B cell (primary cell): ENCODE measurements around the gene CDC42EP4. TPM values are rescaled to one million over a fixed set of nuclear protein-coding genes. Genes with fewer than 3 reads are reported as not detected.

Experiments used
- ATAC-seq: fragments of 200-7000 bp; cut with Tn5 transposase; one replicate; pipeline ENCODE4 v1.10.0; 2021; ENCODE audit warnings: low read depth, mild to moderate bottlenecking, moderate number of reproducible peaks, moderate library complexity
- CTCF ChIA-PET: fragments of 350-600 bp; sonication (Branson Sonifier 250); formaldehyde crosslinking; loops from one replicate; lab custom pipeline; 2021; ENCODE audit warnings: antibody characterized with exemption, inconsistent platforms; lab: Charles Lee
- POLR2A ChIA-PET: fragments of 350-600 bp; sonication (Branson Sonifier 250); formaldehyde crosslinking; loops from one replicate; lab custom pipeline; 2021; ENCODE audit warnings: antibody characterized with exemption; lab: Charles Lee
- DNase-seq: peaks from one replicate; pipeline ENCODE4 v3.0.0; 2013
- H2AFZ ChIP-seq: 2 replicates; pipeline ENCODE4 v1.6.1; 2012; ENCODE audit warnings: mild to moderate bottlenecking, low read depth, low read length; ENCODE audit not compliant: insufficient read depth, poor library complexity, severe bottlenecking
- H3K27ac ChIP-seq, 2 donors: 1 replicate in 1 of 2; 2 replicates in 1 of 2; pipeline ENCODE4 v1.5.1; 2012 to 2013; ENCODE audit warnings: low read length in 2 of 2, mild to moderate bottlenecking in 2 of 2, moderate library complexity in 1 of 2
- H3K27me3 ChIP-seq, 4 experiments: fragments of 200-600 bp in 1 of 4; sonication (generic) in 1 of 4; replicated peaks in 1 of 4; 1 replicate in 2 of 4; 2 replicates in 2 of 4; pipeline versions ENCODE4 v1.6.1 to v1.7.0; 2013 to 2016; ENCODE audit warnings: low read length in 3 of 4, mild to moderate bottlenecking in 2 of 4, mixed read lengths in 1 of 4, moderate library complexity in 1 of 4; ENCODE audit not compliant: insufficient read depth in 4 of 4, control insufficient read depth in 3 of 4; ENCODE audit errors: control extremely low read depth in 1 of 4
- H3K36me3 ChIP-seq, 2 experiments: replicated peaks in 1 of 2; 1 replicate in 1 of 2; 2 replicates in 1 of 2; pipeline versions ENCODE4 v1.6.1 to v1.7.1; 2013; ENCODE audit warnings: low read length in 1 of 2; ENCODE audit not compliant: insufficient read depth in 2 of 2, control insufficient read depth in 1 of 2; ENCODE audit errors: control extremely low read depth in 1 of 2, extremely low read depth in 1 of 2
- H3K4me1 ChIP-seq, 2 donors: fragments of 200-600 bp in 1 of 2; sonication (generic) in 1 of 2; 1 replicate in 1 of 2; 2 replicates in 1 of 2; pipeline versions ENCODE4 v1.5.1 to v1.6.1; 2013 to 2017; ENCODE audit warnings: low read length in 2 of 2; ENCODE audit not compliant: control insufficient read depth in 2 of 2, insufficient read depth in 2 of 2
- H3K4me2 ChIP-seq: replicated peaks from 2 replicates; pipeline ENCODE3; 2012; ENCODE audit warnings: mild to moderate bottlenecking, low read depth, low read length; ENCODE audit not compliant: poor library complexity, severe bottlenecking
- H3K4me3 ChIP-seq, 5 experiments: fragments of 200-600 bp in 1 of 5; sonication (generic) in 1 of 5; 1 replicate in 3 of 5; 2 replicates in 2 of 5; pipeline versions ENCODE4 v1.5.1 to v1.7.0; 2011 to 2016; ENCODE audit warnings: low read length in 4 of 5, mild to moderate bottlenecking in 4 of 5, low read depth in 2 of 5, control low read depth in 1 of 5, moderate library complexity in 1 of 5; ENCODE audit not compliant: insufficient read depth in 1 of 5; ENCODE audit errors: control extremely low read depth in 1 of 5, extremely low read depth in 1 of 5
- H3K79me2 ChIP-seq: fragments of 200-600 bp; sonication (generic); one replicate; pipeline ENCODE4 v1.6.0; 2016; ENCODE audit warnings: low read length; ENCODE audit not compliant: control insufficient read depth, insufficient read depth
- H3K9ac ChIP-seq: fragments of 200-600 bp; sonication (generic); 2 replicates; pipeline ENCODE4 v1.6.1; 2017; ENCODE audit warnings: mild to moderate bottlenecking, low read length, moderate library complexity
- H3K9me3 ChIP-seq, 3 donors: one replicate each; pipeline versions ENCODE4 v1.6.1 to v1.7.1; 2013; ENCODE audit warnings: low read length in 2 of 3; ENCODE audit not compliant: control insufficient read depth in 2 of 3, insufficient read depth in 1 of 3; ENCODE audit errors: control extremely low read depth in 1 of 3
- H4K20me1 ChIP-seq: 2 replicates; pipeline ENCODE4 v1.6.0; 2012; ENCODE audit warnings: mild to moderate bottlenecking, low read length; ENCODE audit not compliant: insufficient read depth, control insufficient read depth, poor library complexity, severe bottlenecking
- H3K27ac Mint-ChIP-seq: one replicate; pipeline ENCODE4 v1.8.0; 2021; ENCODE audit warnings: mixed read lengths
- H3K27me3 Mint-ChIP-seq: one replicate; pipeline ENCODE4 v1.8.0; 2021; ENCODE audit warnings: mixed read lengths
- H3K4me1 Mint-ChIP-seq: one replicate; pipeline ENCODE4 v1.8.0; 2021; ENCODE audit warnings: mixed read lengths
- H3K4me3 Mint-ChIP-seq: one replicate; pipeline ENCODE4 v1.8.0; 2021; ENCODE audit warnings: mixed read lengths
- H3K9me3 Mint-ChIP-seq: one replicate; pipeline ENCODE4 v1.8.0; 2022; ENCODE audit warnings: mixed read lengths; ENCODE audit not compliant: insufficient read depth
- EZH2 ChIP-seq: IDR thresholded peaks from 2 replicates; pipeline ENCODE4 v1.6.1; 2012; ENCODE audit warnings: borderline replicate concordance, low read depth, mild to moderate bottlenecking, moderate library complexity, low read length; ENCODE audit not compliant: insufficient read depth, poor library complexity, severe bottlenecking
- WGBS: methylation state at CpG from one replicate; pipeline ENCODE4 v1.1.5; 2013; ENCODE audit warnings: missing lambda C conversion rate; ENCODE audit not compliant: insufficient coverage; 5-methylcytosine and 5-hydroxymethylcytosine counted together
- intact Hi-C: fragments of 100-400 bp; cut with micrococcal nuclease; formaldehyde crosslinking; loops from one replicate; pipeline ENCODE4 v1.10.0; 2022
- polyA plus RNA-seq: library from polyadenylated mRNA; depleted of rRNA; stranded (reverse); fragments of >200 nt; gene quantifications from 2 replicates; pipeline ENCODE4 v1.2.3, GENCODE V29; 2012
- total RNA-seq, 2 donors: library from RNA; stranded (reverse); fragments of 120-200 nt in 1 of 2; gene quantifications; 1 replicate in 1 of 2; 2 replicates in 1 of 2; pipeline versions ENCODE4 v1.2.3 to v1.2.4, GENCODE V29; 2013 to 2022
- TF ChIP-seq, protein P1 (sequence below): fragments of 200-600 bp; IDR thresholded peaks from one replicate; pipeline ENCODE4 v1.8.0; 2022; ENCODE audit warnings: antibody characterized with exemption, mild to moderate bottlenecking

CDC42EP4 gene
- total and polyA plus RNA-seq, 2 donors (not counting 1 experiment from before 2014, with no cell fraction given): 0.79 to 2.0 TPM

- H3K4me3 Mint-ChIP-seq: no peak overlapping the region
- Histone ChIP-seq H3K79me2 (no peaks in the 10 kb centered on the region), H3K36me3 (peaks cover 0 to 18% of the 10 kb centered on the region in 2 experiments), H3K4me3 (no peak overlapping the region), H3K9ac (no peak overlapping the region), H3K27ac (no peak overlapping the region), H4K20me1 (no peaks in the 10 kb centered on the region), H2AFZ (no peak overlapping the region), H3K4me1 (no peaks in the 10 kb centered on the region), H3K9me3 (no peaks in the 10 kb centered on the region), H3K4me2 (no peak overlapping the region), H3K27me3 (no peaks in the 10 kb centered on the region)
- DNase-seq: no peak
- no peaks in the 10 kb centered on the region for H3K27me3 Mint-ChIP-seq
- peaks cover 1% of the 10 kb centered on the region for H3K4me1 Mint-ChIP-seq
- no peak overlapping the region for H3K27ac Mint-ChIP-seq
- POLR2A ChIA-PET: no interaction called here
- WGBS: 93% methylated on average over 10 of the region's 10 CpGs
- CTCF ChIA-PET: interaction anchor here (1.1 to 17.2 kb wide), 2 partner anchors 118 to 523 kb away, joined by 3 to 296 read pairs; no protein-coding TSS in a partner anchor
- no peaks in the 10 kb centered on the region for H3K9me3 Mint-ChIP-seq
- ATAC-seq: no peak
- intact Hi-C loops: loop anchor here (10.0 kb wide), 1 partner anchor 686 kb away; no protein-coding TSS in a partner anchor
- TF ChIP-seq EZH2: no peak
- TF ChIP-seq, protein P1, sequence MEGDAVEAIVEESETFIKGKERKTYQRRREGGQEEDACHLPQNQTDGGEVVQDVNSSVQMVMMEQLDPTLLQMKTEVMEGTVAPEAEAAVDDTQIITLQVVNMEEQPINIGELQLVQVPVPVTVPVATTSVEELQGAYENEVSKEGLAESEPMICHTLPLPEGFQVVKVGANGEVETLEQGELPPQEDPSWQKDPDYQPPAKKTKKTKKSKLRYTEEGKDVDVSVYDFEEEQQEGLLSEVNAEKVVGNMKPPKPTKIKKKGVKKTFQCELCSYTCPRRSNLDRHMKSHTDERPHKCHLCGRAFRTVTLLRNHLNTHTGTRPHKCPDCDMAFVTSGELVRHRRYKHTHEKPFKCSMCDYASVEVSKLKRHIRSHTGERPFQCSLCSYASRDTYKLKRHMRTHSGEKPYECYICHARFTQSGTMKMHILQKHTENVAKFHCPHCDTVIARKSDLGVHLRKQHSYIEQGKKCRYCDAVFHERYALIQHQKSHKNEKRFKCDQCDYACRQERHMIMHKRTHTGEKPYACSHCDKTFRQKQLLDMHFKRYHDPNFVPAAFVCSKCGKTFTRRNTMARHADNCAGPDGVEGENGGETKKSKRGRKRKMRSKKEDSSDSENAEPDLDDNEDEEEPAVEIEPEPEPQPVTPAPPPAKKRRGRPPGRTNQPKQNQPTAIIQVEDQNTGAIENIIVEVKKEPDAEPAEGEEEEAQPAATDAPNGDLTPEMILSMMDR: no peak
Observed at GRCh38 chr17:73250851-73251640, 60.8 kb downstream of the CDC42EP4 start.

- POLR2A ChIA-PET: interaction anchor here (0.8 kb wide), 1 partner anchor 15 kb away, joined by 3 read pairs; no protein-coding TSS in a partner anchor
- no peak for DNase-seq
- Histone ChIP-seq H2AFZ (no peak overlapping the region), H3K9me3 (no peaks in the 10 kb centered on the region), H3K9ac (no peak overlapping the region), H3K4me3 (no peak overlapping the region), H3K4me2 (no peak overlapping the region), H3K79me2 (no peaks in the 10 kb centered on the region), H3K27me3 (no peaks in the 10 kb centered on the region), H3K4me1 (no peaks in the 10 kb centered on the region), H3K27ac (no peak overlapping the region), H4K20me1 (no peaks in the 10 kb centered on the region), H3K36me3 (peaks cover 0 to 30% of the 10 kb centered on the region in 2 experiments)
- H3K4me3 Mint-ChIP-seq: no peak overlapping the region
- no peaks in the 10 kb centered on the region for H3K4me1 Mint-ChIP-seq
- WGBS: 95% methylated on average over 7 of the region's 8 CpGs
- CTCF ChIA-PET: interaction anchor here (0.5 to 17.2 kb wide), 3 partner anchors 120 to 1227 kb away, joined by 3 to 296 read pairs (median 4); no protein-coding TSS in a partner anchor
- no peaks in the 10 kb centered on the region for H3K9me3 Mint-ChIP-seq
- TF ChIP-seq EZH2: no peak
- TF ChIP-seq, protein P1: no peak
- no peaks in the 10 kb centered on the region for H3K27me3 Mint-ChIP-seq
- intact Hi-C loops: loop anchor here (10.0 kb wide), 1 partner anchor 685 kb away; no protein-coding TSS in a partner anchor
- no peak overlapping the region for H3K27ac Mint-ChIP-seq
- no peak for ATAC-seq
Observed at GRCh38 chr17:73249700-73250099, 62.1 kb downstream of the CDC42EP4 start.
